ENCODE data around the gene LHX6.
A peak's percentile ranks its signal among the peaks of the same experiment; 100 is the strongest.

Gene LHX6

DNA sequence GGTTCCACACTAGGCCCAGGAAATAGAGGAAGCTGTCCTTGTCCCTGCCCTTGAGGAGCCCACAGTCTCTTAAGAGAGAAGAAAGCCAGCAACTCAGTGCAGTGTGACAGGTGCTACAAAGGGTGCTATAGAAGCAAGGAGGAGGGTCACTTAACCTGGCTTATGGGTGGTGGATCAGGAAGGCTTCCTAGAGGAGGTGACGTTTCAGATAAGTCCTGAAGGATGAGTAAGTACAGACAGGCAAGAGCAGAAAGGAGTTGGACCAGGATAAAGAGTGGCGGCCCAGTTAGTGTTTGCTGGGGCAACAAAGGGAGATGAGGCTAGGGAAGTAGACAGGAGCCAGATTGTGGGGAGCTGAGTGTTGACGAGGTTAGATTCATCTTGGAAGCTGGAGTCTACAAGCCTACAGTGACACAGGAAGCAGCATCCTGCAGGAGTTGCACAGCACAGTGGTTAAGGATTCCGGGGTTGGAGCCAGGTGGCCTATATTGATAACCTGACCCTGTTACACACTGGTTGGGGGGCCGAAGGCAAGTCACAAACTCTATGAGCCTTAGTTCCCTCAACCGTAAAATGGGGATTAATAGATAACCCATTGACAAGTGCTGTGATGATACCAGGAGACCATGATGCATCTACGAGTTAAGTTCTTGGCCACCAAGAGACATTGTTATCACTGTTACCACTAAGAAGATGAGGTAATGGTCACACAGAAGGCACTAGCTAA is 5.4 kb upstream of the LHX6 start:
- DNase-seq (ENCODE audit: low spot score) = no peak

DNA sequence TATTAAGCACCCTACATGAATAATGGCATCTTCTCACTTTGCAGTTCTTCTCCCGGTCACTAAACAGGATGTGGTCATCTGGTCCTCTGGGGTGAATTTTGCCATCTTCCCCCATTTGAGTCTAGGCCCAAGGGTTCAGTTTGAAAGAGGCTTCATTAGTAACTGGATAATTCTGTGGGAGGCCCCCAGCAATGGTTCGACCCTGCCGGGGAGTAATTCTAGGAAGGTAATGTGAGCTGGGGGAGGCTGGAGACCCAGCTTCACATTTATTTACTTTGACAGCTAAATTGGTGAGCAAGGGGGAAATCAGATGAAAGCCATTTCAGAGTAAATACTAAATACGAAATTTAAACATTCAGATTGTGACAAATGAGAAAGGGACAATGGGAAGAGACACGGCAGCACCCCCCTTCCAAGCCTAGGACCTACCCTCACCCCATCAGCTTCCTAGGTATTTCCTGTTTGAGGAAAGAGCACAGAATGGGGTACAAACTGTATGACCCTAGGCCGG is 4.1 kb upstream of the LHX6 start:
- DNase-seq (ENCODE audit: low spot score) = no peak

GRCh38 chr9:122229485-122229837 is 704 bp upstream of the LHX6 start:
- no peak for DNase-seq (ENCODE audit: low spot score)

DNA sequence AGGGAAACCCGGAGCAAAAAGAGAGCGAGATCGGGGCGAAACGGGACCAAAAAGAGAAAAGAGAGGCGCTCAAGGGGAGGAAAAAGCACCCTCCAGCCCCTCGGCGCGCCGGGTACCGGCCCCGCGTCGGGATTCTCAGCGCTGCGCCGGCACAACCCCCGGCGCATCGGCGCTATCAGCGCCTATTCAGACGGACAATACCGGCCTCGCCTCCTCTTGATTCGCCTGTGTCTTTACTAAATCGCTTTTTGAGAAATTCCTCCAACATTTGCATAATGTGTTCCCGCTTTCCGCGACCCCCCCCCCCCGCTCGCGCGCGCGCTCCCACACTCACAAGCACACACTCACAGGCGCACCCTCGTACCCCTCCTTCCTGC is 578 bp downstream of the LHX6 start:
- no peak for DNase-seq (ENCODE audit: low spot score)

- DNase-seq (ENCODE audit: low spot score) = no peak
These were observed 1.2 kb downstream of the LHX6 start for GRCh38 chr9:122227575-122227900.

GRCh38 chr9:122226758-122227574 is 1.8 kb downstream of the LHX6 start:
- DNase-seq (ENCODE audit: low spot score) = peak; percentile 67

GRCh38 chr9:122226142-122226757 is 2.5 kb downstream of the LHX6 start:
- no peak for DNase-seq (ENCODE audit: low spot score)

GRCh38 chr9:122225312-122226141 is 3.2 kb downstream of the LHX6 start:
- DNase-seq (ENCODE audit: low spot score) = no peak

- no peak for DNase-seq (ENCODE audit: low spot score)
These were observed 5.3 kb downstream of the LHX6 start for GRCh38 chr9:122223435-122223834.

DNA sequence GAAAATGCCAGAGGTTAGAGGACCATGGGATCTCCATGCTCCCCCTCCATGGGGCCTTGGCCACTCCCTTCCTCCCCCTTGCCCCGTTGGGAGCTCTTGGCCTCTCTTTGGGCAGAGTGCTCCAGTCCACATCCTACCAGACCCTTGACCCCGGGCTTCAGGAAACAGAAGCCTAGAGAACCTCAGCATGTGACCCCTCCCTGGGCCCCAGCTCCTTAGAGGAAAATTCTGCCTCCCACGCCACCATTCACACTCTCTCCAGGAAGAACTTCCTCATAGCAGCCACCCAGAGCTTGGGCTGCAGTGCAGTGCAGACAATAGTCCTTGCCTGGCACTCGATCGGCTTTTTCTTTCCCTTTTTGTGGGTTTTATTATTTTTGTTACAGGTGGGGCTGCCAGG is 6.0 kb downstream of the LHX6 start:
- DNase-seq (ENCODE audit: low spot score) = no peak

- DNase-seq (ENCODE audit: low spot score) = no peak
These were observed 7.5 kb downstream of the LHX6 start for GRCh38 chr9:122221183-122221811.

GRCh38 chr9:122220673-122221182 is 8.0 kb downstream of the LHX6 start:
- DNase-seq (ENCODE audit: low spot score) = no peak

- DNase-seq (ENCODE audit: low spot score) = no peak
These were observed 8.7 kb downstream of the LHX6 start for GRCh38 chr9:122219856-122220672.

GRCh38 chr9:122218935-122219855 is 9.6 kb downstream of the LHX6 start:
- no peak for DNase-seq (ENCODE audit: low spot score)

GRCh38 chr9:122218071-122218934 is 10.5 kb downstream of the LHX6 start:
- no peak for DNase-seq (ENCODE audit: low spot score)

- no peak for DNase-seq (ENCODE audit: low spot score)
These were observed 11.1 kb downstream of the LHX6 start for GRCh38 chr9:122217640-122218039.

DNA sequence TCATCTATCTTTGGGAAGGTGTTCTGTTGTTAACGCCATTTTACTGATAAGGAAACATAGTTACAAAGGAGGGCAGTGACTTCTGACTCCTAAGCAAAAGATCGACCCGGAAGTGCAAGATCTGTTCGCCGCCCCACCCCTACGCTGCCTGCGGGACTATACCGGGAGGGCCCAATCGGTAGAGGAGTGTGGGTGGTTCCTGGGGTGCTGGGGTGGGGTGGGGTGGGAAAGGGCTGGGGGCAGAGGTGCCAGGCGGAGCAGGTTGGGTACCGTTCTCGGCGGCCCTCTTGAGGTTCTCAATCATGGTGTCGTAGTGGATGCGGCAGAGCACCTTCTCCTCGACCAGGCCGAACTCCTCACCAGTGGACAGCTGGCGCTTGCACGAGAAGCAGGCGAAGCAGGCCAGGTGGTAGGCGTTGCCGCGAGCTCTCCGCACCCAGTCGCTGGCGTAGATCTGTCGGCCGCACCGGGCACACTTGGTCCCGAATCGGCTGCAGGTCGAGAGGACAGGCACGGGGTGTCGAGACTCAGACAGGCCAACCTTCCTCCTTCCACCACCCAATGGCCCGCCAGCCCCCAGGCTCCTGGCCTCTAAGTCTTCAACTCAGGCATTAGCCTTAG is 11.8 kb downstream of the LHX6 start:
- DNase-seq (ENCODE audit: low spot score) = no peak

- DNase-seq (ENCODE audit: low spot score) = no peak
These were observed 12.5 kb downstream of the LHX6 start for GRCh38 chr9:122216138-122216797.
